ENCODE measurements around the gene MEF2C.

Gene MEF2C

GRCh38 chr5:88673253-88674105 lies 209.5 kb downstream of the MEF2C start:
- DNase-seq (ENCODE audit: low read depth): no peak

- no peak for DNase-seq (ENCODE audit: low read depth)
Measured at GRCh38 chr5:88672644-88673252, 210.2 kb downstream of the MEF2C start.

- no peak for DNase-seq (ENCODE audit: low read depth)
Measured at GRCh38 chr5:88671505-88672499, 211.2 kb downstream of the MEF2C start.

GRCh38 chr5:88671106-88671504 lies 211.9 kb downstream of the MEF2C start:
- no peak for DNase-seq (ENCODE audit: low read depth)

GRCh38 chr5:88670461-88670860 lies 212.5 kb downstream of the MEF2C start:
- no peak for DNase-seq (ENCODE audit: low read depth)

GRCh38 chr5:88669371-88670050 lies 213.5 kb downstream of the MEF2C start:
- no peak for DNase-seq (ENCODE audit: low read depth)

GRCh38 chr5:88667496-88668201 lies 215.3 kb downstream of the MEF2C start:
- no peak for DNase-seq (ENCODE audit: low read depth)
